NCI-H345 treated with DMSO at 0.1 percent for 48 hours (cell line): ENCODE data around the gene DHRS4.
"Not testable (repeated sequence)": the region's sequence is repeated elsewhere in the genome, so short reads cannot be mapped to it uniquely, and the experiment has no call there.

Experiments used
- DNase-seq: peaks from one replicate; lab custom pipeline; 2025; ENCODE audit not compliant: unreplicated experiment; lab: John Stamatoyannopoulos, UW

The DHRS4 gene

DNA sequence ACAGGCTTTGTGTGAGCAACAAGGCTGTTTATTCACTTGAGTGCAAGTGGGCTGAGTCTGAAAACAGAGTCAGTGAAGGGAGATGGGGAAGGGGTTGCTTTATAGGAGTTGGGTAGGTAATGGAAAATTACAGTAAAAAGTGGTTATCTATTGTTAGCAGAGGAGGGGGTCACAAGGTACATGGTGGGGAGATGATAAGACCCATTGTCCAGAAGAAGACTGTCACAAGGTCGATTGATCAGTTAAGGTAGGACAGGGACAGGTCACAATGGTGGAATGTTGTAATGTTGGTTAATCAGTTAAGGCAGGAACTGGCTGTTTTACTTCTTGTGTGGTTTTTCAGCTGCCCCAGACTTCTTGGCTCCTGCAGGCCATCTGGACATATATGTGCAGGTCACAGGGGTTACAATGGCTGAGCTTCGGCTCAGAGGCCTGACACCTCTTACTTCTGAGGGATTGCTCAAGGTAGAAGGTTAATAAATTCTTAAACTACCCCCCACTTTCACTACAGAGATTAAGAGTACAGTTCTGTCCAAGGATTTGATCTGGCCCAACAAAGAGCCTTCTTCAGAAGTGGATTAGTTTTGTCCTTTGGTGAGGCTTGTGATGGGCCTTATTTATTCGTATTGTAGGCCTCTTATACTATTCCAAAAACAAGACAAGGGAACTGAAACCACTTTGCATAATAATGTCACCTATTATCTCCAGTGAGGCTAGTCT is 13.8 kb upstream of the DHRS4 start:
- DNase-seq: no peak

DNA sequence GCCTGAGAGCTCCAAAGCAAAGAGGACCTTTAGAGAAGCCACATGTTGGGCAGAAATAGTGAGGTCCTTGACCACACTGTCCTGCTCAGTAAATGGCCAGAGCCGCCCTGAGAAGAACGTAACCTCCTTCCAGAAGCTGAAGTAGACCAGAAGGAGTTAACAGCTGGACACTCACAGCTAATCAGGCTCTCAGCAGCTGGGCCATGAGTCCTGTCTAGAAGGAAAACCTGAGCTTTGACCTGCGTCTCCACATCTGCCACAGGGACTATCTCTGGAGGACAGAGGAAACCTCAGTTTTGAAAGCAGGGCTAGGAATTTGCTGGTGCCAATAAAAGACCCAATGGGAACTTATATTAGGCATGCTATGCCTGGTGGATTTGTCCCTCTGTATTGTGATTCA is 12.3 kb upstream of the DHRS4 start:
- no peak for DNase-seq

- DNase-seq: no peak
Observed at GRCh38 chr14:23941669-23942068, 11.9 kb upstream of the DHRS4 start.

GRCh38 chr14:23942587-23942986 is 11.0 kb upstream of the DHRS4 start:
- DNase-seq: no peak

- not testable (repeated sequence) for DNase-seq
Observed at GRCh38 chr14:23949069-23949468, 4.5 kb upstream of the DHRS4 start.

GRCh38 chr14:23950411-23951135 is 3.0 kb upstream of the DHRS4 start:
- no peak for DNase-seq

DNA sequence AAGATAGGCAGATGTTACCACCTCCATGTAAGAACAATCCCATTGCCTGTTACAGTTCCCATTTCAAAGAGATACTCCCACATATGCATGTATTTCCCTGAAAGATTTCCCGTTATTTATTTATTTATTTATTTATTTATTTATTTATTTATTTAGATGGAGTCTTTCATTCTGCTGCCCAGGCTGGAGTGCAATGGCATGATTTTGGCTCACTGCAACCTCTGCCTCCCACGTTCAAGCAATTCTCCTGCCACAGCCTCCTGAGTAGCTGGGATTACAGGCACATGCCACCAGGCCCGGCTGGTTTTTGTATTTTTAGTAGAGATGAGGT is 2.5 kb upstream of the DHRS4 start:
- DNase-seq: not testable (repeated sequence)

- DNase-seq: no peak
Observed at GRCh38 chr14:23951590-23952201, 1.9 kb upstream of the DHRS4 start.

DNA sequence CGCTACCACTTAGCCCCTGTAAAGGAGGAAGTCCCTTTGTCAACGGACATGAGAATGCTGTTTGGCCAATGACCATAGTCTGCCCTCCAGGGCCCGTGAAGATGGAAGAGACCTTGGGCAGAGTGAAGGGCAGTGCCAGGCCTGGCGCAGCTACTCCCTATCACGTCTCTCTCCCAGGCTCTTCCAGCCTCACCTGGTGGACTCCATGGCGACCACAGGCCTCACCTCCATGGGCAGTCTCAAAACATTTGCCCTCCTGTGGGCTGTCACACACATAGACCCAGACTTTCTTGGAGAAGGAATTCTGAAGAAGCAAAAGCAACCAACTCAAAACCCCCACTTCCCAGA is 480 bp upstream of the DHRS4 start:
- DNase-seq: not testable (repeated sequence)

DNA sequence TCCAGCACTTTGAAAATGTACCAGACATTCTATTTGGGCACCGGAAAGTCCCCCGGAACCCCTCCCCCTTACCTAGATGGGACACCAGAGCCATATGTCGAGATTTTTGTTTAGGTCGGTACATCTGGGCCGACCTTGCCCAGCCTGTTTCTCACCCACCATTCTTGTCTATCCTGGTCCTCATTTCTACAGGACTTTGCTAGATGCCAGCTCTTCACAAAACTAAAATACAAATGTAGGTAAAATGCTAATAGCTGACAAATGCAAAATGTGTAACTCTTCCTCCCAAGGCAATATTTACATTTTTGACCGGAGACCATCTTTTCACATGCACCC is 677 bp downstream of the DHRS4 start:
- DNase-seq: not testable (repeated sequence)

- DNase-seq: peak; percentile 14
Observed at GRCh38 chr14:23954965-23955364, 1.4 kb downstream of the DHRS4 start.

GRCh38 chr14:23955811-23956210 is 2.2 kb downstream of the DHRS4 start:
- not testable (repeated sequence) for DNase-seq

GRCh38 chr14:23957913-23958569 is 4.5 kb downstream of the DHRS4 start:
- DNase-seq: not testable (repeated sequence)

DNA sequence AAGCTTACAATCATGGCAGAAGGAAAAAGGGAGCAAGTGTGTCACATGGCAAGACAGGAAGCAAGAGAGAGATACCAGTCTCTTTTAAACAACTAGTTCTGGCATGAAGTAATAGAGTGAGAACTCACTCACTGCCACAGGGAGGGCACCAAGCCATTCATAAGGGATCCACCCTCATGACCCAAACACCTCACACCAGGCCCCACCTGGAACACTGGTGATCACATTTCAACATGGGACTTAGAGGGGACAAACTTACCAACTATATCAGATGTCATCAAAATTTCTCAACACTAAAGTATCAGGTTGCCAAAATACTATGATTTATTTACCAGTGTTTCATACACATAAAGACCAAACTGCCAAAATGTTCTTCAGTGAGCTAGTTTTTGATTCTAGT is 7.3 kb downstream of the DHRS4 start:
- not testable (repeated sequence) for DNase-seq

DNA sequence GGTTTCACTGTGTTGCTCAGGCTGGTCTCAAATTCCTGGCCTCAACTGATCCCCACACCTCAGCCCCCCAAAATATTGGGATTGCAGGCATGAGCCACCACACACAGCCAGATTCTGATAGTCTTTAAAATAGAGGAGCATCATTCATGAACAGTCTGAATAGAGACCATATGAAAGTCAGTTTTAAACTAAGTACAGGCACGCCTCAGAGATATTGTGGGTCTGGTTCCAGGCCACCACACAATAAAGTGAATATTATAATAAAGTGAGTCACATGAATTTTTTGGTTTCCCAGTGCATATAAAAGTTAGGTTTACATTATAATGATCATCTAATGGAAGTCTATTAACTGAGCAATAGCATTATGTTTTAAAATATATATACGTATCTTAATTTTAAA is 8.1 kb downstream of the DHRS4 start:
- not testable (repeated sequence) for DNase-seq

DNA sequence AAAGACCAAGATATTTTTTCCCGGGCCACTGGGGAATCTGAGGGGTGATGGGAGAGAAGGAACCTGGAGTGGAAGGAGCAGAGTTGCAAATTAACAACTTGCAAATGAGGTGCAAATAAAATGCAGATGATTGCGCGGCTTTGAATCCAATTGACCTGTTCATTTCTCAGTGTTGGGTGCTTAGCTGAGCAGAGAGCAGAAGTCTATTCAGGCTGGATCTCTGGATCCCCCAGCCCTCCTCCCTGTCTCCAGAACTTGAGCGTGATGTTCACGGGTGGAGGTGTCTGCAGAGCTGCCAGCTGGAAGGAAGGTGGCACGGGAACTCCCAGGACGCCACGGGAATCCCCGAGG is 15.5 kb downstream of the DHRS4 start:
- DNase-seq: not testable (repeated sequence)

GRCh38 chr14:23969481-23970282 is 16.1 kb downstream of the DHRS4 start:
- DNase-seq: peak; percentile 4

GRCh38 chr14:23970283-23970659 is 16.7 kb downstream of the DHRS4 start:
- DNase-seq: not testable (repeated sequence)

- DNase-seq: not testable (repeated sequence)
Observed at GRCh38 chr14:23973178-23973577, 19.6 kb downstream of the DHRS4 start.

- DNase-seq: not testable (repeated sequence)
Observed at GRCh38 chr14:23974041-23974440, 20.5 kb downstream of the DHRS4 start.

DNA sequence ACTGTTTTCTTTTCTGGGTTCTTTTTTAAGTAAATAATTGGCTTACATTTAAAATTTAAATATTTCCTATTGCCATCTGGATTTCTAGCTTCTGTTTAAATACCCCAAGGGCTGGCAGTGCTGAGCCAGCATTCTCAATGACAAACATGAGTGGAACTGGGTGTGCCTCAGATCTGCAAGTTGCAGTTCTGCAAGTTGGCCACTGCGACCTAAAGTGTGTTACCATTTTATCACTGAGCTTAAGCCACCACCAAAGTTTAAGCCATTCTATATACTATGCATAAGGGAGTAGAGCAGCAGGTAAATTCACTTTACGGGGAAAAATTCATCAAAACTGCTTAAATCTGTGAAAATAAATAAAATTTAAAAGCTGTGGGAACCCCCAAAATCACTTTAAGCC is 23.6 kb downstream of the DHRS4 start:
- not testable (repeated sequence) for DNase-seq
